Retinal pigment epithelial cell (primary cell): ENCODE measurements around the gene DLGAP1.
"Not testable (repeated sequence)": the region's sequence is repeated elsewhere in the genome, so short reads cannot be mapped to it uniquely, and the experiment has no call there.

Experiments used
- DNase-seq: peaks from one replicate; pipeline ENCODE4 v3.0.0-alpha.2; 2010; ENCODE audit warnings: low read depth
- H3K4me3 ChIP-seq: 2 replicates; pipeline ENCODE4 v1.5.1; 2011; ENCODE audit warnings: mild to moderate bottlenecking, low read length, control low read depth, moderate library complexity
- CTCF ChIP-seq: conservative IDR thresholded peaks from 2 replicates; pipeline ENCODE4 v1.5.1; 2011; ENCODE audit warnings: low read depth, low read length, control low read depth, inconsistent platforms

The DLGAP1 gene

DNA sequence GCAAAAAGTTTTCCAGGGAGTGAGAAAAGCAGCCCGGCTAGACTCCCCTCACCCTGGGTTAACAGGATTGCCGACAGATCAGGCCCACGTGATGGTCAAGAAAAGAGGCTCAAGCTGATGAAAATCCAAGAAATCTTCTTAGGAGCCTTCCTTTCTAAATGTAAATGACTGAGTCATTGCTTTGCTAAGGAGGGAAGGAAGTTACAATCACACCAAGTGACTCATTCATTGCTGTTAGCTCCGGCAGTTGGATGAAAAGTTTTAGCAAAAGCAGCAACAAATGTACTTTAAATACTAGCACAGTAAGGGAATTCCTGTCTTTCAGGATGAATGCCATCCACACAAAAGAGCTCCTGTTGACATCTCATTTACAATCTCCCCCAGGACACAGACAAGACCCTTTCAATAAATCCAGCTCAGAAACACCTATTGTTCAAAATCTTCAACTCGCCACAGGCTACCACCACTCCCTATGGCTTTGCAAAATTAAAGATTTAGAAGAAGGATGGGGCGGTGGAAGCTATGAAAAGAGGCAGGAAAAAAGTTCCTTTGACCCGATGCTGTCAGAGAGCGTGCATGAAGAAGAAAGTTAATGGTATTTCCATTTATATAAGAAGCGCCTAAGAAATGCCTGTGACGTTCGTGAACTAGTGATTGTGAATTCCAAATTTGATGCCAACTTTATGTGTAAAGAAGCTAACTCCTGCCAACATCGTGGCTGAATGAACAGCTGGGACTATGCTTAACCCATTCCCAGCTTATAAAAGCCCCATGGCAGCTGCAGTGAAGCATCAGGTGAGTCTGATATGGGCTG is 851.5 kb downstream of the DLGAP1 start:
- no peak for TF ChIP-seq CTCF
- peak; percentile 97 for DNase-seq
- peak overlapping the region; percentile 78 for H3K4me3 ChIP-seq

- H3K4me3 ChIP-seq, DNase-seq: not testable (repeated sequence)
Observed at GRCh38 chr18:3601106-3601755, 853.9 kb downstream of the DLGAP1 start.

- H3K4me3 ChIP-seq: no peak overlapping the region
- no peak for TF ChIP-seq CTCF
- no peak for DNase-seq
Observed at GRCh38 chr18:3599861-3600260, 855.2 kb downstream of the DLGAP1 start.

DNA sequence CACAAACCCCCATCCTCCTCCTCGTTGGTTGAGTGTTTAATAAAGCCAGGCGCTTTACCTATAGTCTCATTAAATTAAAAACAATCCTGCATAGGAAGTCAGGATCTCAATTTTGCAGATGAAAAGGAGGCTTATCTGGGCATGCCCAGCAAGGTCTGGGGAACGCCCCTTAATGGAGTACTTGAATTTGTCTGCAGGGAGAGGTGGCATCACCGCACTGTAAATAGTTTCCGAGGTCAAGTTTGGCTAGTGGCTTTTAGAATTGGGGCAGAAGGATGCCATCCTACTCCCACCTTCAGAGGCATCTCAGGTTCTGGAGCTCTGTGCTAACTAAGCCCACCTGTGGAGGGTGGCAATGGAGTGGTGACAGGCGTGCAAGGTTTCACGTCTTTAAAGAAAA is 855.9 kb downstream of the DLGAP1 start:
- TF ChIP-seq CTCF: no peak
- H3K4me3 ChIP-seq: no peak overlapping the region
- no peak for DNase-seq

GRCh38 chr18:3598581-3598980 is 856.5 kb downstream of the DLGAP1 start:
- no peak for DNase-seq

DNA sequence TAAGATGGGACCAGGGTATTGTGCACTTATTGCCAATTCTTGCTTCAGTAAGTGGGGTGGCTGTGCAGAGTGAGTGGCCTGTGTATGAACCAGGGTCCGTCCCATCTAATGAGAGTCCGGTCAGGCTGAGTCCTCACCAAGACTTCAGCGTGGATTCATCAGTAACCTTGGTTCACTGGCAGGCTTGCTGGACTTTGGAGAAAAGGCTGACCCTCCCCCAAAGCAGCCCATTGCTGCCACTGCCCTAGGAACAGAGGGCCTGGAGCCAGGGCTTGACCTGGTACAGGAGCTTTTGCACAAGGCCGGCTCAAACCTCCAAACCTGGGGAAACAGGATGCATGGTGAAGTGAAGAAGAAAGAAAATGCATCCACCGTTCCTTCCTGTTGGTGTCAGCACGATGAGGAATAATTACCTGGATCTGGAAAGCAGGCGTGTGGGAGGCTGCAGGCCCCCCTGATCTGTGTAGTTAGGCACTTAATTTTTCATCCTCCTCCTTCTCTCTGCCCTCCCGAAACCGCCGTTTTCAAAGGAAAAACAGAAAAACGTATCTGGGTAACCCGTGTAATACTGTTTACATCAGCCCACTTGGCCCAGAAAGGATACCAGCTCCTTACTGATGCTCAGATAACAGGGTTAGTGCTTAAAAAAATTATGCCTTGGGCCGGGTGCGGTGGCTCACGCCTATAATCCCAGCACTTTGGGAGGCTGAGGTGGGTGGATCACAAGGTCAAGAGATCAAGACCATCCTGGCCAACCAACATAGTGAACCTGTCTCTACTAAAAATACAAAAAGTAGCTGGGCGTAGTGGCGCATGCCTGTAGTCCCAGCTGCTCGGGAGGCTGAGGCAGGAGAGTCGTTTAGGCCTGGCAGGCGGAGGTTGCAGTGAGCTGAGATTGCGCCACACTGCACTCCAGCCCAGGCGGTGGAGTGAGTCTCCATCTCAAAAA is 857.4 kb downstream of the DLGAP1 start:
- no peak for DNase-seq
- TF ChIP-seq CTCF: no peak
- no peak overlapping the region for H3K4me3 ChIP-seq

More at GRCh38 chr18:3598581-3598980, 856.5 kb downstream of the DLGAP1 start:
- no peak for TF ChIP-seq CTCF
- no peak overlapping the region for H3K4me3 ChIP-seq

GRCh38 chr18:3596637-3597384 is 858.3 kb downstream of the DLGAP1 start:
- H3K4me3 ChIP-seq: peak overlapping the region; percentile 17
- peak; percentile 26 for TF ChIP-seq CTCF
- DNase-seq: no peak
